ENCODE results near the gene SLC26A1.

Gene SLC26A1

DNA sequence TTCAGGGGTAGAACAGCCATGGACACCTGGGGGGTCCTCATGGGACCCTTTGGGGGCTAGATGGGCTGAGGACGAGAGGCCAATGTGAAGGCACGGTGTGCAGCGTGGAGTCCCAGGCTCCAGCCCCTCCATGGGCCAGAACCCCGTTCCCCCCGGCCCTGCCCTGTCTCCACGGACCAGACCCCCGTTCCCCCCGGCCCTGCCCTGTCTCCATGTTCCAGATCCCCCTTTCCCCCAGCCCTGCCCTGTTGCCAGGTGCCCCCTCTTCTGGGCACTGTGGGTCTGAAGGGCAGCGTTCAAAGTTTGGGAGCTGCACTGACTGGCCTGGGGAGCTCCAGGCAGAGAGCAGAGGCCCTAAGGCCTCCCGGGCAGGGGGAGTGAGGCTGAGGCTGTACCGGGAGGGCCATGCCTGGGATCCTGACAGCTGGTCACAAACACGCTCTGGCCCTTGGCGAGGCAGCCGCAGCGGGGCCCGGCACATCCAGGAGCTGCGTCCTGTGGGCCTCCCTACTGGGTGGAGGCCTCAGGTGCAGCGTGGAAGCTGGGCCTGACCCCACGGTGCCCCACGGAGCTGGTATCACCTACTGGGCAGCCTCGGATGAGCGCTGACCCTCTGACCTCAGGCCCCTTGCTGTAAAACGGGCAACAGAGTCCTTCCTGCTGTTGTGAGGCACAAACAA, 28.7 kb downstream of the SLC26A1 start:
- DNase-seq (ENCODE audit: low read depth) = no peak

DNA sequence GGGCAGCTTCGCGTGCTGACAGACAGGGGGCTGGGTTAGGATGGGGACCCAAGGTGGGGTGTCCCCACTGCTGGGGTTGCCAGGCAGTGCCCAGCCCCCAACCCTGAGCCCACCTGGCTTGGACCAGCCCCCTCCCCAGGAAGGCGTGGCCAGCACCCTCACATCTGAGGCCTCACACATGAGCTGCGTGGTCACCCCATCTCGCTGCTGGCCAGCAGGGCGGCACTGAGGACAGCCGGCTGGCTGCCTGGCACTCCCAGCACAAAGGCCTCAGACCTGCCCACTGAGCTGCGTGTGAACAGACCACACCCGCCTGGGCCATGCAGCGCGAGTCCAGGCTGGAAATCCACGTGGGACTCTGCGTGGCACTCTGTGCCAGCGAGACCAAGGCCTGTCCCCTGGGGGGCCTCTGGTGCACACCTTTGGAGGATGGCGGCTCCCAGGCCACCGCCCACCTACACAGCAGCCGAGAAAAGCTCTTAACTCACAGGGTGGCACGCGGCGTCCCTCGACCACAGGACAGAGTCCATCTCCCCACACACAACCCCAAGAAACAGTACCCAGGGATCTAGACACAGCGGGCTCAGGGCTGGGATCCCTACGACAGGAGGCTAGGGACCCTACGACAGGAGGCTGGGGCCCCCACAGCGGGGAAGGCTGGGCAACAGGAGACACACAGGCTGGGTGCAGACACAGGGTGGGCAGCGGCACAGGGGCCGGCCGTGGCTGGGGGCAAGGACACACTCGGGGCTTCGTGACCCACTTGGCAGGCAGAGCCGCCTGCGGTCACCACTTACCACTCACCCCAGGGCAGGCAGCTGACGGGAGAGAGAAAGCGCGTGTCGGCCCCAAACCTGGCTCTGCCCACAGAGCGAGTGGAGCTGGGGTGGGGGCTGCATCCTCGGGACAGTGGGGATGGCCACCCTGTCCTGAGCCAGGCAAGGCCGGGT, 29.7 kb downstream of the SLC26A1 start:
- DNase-seq (ENCODE audit: low read depth) = no peak

DNA sequence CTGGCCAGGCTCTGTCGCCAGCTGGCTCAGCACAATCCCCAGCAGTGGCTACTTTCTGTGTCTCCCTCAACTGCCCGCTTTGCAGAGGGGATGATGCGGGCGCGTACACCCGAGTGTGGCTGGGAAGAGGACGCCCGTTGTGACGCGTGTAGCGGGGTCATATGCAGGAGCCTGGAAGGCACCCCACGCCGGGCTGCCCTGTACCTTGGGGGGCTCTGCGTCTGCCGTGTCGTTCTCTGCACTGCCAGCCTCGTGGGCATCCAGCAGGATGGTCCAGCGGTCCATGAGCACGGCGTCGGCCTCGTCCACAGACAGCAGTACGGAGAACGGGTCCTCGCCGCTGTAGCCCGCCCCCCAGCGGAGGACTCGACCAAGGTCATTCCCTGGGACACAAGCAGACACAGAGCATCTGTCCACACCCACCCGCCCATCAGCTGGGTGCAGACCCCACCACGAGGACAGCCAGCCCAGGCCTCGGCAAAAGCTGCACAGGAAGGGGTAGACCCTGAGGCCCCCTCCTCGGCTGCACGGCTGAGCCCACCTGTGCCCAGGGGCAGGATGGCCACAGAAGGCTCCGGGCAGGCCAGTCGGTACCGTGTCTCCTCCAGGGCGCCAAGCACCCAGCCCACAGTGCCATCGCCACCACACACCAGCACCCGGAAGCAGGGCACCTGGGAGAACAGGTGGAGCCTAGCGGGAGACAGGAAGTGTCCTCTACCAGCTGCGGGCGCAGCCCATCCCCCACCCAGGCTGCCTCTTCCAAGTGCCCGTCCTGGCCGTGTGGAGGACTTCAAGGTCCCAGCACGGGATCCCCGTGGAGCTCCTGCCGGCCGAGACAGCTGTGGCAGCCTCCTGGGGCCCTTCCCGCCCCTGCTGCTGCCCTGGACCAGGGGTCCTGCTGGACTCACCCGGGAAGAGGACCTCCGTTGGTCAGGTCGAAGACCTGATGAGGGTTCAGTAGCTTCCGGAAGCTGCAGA, 30.7 kb downstream of the SLC26A1 start:
- DNase-seq (ENCODE audit: low read depth) = no peak

DNA sequence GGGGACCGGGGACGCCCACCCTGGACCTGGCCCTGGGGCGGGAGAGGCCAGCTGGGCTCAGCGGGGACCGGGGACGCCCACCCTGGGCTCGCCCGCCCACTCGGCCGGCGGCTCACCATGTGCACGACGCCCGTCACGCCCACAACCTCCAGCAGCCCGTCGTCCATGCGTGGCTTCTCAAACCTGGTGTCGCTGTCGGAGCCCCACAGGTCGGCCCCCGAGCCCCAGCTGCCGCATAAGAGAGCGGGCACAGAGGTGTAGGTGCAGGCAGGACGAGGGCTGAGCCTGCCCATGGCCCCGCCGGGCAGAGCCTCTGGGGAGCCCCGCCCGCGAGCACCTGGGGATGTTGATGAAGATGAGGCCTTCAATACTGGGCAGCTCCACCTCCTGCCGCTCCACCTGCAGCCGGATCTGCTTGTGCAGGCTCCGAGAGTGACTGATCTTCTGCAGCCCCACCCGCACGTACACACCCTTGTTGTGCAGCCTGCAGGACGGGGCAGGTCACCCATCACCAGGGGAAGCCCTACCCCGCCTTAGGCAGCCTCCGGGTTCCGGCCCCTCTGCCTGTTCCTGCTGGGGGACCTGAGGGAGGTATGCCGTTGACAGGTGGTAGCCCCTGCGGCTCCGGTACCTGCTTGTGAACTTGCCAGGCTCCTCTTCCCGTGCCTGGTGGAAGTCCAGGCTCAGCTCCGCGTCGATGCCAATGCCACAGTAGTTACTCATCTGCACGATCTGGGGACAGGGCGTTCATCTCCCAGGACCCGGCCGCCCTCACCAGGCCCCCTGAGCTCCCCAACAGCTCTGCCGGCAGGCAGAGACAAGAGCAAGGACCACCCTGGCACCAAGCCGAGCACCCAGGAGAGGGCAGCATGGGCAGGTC, 31.6 kb downstream of the SLC26A1 start:
- DNase-seq (ENCODE audit: low read depth) = no peak

DNA sequence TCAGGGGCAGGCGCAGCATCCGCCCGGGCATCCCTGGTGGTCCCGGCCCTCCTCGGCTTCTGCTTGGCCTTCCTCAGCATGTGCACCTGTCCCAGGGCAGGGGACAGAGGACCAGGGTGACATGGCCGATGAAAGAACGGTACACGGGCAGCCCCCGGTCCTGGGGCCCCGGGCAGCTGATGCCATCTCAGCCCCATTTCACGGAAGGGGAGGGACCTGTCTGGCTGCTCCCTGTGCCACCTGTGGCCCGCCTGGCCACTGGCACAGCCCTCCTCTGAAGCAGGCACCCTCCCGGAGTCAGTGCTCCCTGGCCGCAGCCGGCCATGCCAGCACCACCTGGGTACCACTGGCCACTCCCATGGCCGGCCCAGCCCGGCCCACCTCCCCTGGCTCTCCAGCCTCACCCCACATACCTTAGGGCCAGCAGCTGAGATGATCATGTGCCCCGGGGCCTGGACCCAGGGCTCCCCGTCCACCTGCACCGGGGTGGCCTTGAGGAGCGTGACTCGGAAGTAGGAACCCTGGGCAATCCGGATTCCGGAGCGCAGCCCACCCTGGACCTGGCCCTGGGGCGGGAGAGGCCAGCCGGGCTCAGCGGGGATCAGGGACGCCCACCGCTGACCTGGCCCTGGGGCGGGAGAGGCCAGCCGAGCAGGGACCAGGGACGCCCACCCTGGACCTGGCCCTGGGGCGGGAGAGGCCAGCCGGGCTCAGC, 32.4 kb downstream of the SLC26A1 start:
- no peak for DNase-seq (ENCODE audit: low read depth)

DNA sequence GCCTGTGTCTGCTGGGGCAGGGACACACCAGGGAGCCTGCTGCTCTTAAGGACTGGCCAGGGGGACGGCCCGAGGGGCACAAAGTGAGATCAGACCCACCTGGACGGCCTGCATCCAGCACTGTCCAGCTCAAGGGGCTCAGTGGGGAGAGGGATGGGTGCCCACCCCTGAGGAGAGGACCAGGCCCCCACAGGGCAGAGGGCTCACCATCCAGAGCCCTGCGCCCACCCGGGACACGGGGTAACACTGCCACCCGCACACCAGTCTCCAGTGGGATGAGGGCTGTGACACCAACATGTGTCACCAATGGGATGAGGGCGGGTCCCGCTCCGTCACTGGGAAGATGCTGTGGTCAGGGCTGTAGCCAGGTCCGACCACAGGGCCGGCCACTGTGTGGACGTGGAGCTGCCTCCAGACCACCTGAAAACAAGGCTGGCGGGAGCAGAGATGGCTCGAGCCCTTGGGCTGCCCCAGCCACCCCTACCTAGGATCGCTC, 33.0 kb downstream of the SLC26A1 start:
- DNase-seq (ENCODE audit: low read depth) = no peak

DNA sequence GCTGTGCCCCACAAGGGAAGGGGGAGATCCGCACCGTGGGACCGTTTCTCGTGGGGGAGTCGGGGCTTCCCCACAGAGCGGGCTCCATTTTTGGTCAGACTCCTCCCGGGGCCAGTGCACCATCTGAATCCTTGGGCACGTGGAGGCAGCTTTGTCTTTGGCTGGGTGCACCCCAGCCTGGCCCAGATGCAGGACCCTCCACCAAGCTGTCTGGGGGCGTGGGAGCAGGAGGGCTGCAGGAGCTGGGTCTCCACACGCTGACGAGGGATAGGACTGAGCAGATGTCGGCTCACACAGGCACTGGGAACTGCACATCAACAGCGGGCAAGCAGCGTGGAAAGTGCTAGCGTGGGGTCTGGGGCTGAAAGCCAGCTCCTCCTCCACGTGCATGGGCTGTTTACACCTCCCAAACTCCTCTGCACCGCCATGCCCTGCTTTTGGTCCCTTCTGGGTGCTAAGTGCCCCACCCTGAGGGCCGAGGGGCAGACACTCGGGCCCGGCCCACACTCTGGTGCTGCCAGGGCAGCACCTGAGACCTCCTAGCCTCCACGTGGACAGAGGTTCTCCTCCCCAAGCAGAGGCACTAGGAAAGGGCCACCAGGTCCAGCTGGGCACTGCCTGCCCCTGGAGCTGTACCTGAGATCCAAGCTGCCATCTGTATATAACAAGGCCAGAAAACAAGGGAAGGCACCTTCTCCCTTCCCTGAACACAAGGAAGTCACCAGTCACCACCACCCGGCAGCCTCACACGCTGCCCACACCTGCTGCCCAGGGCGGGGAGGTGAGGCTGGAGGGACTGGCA, 33.7 kb downstream of the SLC26A1 start:
- DNase-seq (ENCODE audit: low read depth) = no peak

DNA sequence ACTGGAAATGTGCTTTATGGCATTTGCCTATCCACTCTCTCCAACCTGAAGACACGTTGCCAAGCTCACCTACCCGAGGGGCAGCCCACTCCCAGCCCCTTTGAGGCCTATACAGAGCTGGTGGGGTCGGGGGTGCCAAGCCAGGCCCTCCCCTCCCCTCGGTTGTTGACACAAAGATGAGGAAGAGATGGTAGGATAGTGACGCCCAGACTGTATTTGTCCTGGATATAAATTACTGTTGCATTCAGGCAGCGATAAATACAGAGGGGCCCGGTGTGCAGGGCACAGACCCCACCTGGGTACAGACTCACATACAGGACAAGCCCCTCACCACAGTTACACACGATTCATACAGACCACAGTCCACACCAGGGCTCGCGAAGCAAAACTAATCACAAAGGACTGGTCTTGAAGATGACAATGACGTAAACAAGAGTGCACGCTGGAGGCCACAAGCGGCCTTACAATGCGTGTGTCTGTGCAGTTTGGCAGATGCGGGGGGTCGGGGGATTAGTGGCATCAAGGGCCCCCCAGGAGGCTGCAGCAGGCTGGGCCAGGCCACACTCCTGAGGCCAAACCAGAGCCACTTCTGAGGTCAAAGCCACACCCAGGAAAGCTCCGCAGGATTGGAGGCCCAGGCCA, 34.4 kb downstream of the SLC26A1 start:
- DNase-seq (ENCODE audit: low read depth) = no peak

DNA sequence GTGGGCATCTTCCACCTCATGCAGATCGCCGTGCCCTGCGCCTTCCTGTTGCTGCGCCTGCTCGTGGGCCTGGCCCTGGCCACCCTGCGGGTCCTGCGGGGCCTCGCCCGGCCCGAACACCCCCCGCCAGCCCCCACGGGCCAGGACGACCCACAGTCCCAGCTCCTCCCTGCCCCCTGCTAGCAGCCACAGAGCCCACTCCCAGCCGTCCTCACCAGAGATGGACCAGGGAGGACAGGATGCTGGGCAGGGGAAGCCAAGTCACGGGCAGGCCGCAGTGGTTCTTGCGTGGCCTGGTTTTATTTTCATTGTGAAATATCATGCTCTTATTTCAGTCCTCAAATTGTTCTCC, 34.9 kb downstream of the SLC26A1 start:
- DNase-seq (ENCODE audit: low read depth) = no peak

DNA sequence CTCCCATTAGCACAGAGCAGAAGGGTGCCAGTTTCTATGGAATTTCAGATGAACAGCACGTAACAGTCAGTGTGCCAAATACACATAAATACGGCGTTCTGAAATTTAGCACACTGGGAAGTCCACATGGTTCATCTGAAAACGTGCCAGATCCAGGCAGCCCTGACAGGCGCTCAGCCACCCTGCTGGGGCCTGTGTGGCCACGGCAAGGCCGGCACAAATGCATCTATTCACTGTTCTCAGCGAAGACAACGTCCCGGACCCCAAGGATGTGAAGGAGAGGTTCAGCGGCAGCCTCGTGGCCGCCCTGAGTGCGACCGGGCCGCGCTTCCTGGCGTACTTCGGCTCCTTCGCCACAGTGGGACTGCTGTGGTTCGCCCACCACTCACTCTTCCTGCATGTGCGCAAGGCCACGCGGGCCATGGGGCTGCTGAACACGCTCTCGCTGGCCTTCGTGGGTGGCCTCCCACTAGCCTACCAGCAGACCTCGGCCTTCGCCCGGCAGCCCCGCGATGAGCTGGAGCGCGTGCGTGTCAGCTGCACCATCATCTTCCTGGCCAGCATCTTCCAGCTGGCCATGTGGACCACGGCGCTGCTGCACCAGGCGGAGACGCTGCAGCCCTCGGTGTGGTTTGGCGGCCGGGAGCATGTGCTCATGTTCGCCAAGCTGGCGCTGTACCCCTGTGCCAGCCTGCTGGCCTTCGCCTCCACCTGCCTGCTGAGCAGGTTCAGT, 35.5 kb downstream of the SLC26A1 start:
- no peak for DNase-seq (ENCODE audit: low read depth)

DNA sequence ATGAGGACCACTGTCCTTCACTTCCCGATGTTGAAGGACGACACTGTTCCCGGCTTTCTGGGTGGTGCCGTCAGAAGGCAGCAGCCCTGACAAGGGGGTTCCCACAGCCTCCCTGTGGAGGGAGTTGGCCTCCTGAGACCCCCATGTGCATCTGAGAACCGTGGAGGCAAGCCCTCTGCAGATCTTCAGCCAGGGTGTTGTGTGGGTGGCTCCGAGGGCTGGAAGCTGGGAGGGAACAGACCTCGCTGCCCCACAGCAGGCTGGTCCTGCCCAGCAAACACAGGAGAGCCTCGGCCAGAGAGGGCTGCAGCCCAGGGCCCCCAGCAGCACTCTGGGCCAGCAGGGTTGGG, 36.0 kb downstream of the SLC26A1 start:
- DNase-seq (ENCODE audit: low read depth) = no peak

DNA sequence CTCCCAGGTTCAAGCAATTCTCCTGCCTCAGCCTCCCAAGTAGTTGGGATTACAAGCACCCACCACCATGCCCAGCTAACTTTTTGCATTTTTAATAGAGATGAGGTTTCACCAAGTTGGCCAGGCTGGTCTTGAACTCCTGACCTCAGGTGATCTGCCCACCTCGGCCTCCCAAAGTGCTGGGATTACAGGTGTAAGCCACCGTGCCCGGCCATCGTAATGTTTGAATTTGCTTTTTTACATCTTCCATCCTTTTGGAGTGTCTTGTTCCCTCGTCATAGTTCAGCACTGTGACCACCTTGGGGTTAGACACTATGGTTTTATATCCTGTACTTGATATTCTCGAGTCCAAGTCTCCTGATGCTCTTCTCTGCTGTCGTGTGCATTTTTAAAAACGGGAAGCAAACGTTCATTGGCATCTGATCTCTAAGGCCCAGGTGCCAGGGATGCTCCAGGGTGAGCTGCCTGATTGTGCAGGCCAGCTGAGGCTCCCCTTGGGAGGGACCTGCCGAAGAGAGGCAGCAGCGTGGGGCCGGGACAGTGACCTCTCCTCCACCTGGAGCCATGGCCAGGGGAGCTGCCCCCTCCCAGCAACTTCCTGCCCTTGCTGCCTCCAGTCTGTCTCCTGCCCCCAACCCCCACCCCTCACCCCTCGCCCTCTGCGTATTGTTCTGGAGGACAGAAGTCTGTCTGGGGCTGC, 36.5 kb downstream of the SLC26A1 start:
- DNase-seq (ENCODE audit: low read depth) = no peak

DNA sequence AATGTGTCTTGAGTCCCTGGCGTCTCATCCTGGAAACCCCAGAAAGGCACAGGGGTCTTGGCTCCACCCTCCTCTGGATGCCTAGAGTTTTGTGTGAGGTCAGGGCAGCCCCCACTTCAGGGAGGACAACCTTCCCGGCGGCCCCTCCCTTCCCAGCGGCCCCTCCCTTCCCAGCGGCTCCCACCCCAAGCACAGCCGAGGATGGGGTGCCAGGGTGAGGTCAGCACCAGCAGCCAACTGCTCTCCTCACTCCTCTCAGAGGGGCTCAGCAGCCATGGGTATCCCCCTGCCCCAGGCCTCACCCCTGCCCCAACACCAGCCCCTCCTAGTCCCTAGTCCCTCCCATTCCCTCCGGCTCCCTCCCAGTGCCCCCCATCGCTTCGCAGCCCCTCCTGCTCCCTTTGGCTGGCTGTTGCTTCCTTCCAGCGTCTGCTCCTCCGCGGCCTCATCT, 37.2 kb downstream of the SLC26A1 start:
- no peak for DNase-seq (ENCODE audit: low read depth)

DNA sequence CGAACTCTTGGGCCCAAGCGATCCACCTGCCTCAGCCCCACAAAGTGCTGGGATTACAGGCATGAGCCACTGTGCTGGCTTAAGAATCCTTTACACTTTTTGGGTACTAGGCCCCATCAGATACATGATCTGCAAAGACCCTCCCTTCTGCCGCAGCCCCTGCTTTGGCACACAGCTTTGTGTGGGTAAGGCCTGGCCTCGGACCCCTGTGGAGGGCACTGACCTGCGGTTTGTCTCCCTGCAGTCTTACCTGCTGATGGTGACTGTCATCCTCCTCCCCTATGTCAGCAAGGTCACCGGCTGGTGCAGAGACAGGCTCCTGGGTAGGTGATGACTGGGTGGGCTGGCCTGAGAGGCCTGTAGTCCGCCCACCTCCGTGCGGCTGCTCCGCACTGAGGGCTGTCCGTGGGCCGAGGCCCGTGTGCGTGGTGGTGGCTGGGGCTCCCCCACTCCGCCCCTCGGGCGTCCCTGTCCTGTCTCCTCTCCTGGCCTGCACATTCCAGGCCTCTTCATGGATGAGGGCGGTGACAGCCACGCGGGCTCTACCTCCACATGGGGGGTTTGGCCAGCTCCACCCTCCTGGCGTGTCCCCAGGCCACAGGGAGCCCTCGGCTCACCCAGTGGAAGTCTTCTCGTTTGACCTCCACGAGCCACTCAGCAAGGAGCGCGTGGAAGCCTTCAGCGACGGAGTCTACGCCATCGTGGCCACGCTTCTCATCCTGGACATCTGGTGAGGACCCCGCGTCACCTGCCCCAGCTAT, 37.9 kb downstream of the SLC26A1 start:
- DNase-seq (ENCODE audit: low read depth) = no peak

DNA sequence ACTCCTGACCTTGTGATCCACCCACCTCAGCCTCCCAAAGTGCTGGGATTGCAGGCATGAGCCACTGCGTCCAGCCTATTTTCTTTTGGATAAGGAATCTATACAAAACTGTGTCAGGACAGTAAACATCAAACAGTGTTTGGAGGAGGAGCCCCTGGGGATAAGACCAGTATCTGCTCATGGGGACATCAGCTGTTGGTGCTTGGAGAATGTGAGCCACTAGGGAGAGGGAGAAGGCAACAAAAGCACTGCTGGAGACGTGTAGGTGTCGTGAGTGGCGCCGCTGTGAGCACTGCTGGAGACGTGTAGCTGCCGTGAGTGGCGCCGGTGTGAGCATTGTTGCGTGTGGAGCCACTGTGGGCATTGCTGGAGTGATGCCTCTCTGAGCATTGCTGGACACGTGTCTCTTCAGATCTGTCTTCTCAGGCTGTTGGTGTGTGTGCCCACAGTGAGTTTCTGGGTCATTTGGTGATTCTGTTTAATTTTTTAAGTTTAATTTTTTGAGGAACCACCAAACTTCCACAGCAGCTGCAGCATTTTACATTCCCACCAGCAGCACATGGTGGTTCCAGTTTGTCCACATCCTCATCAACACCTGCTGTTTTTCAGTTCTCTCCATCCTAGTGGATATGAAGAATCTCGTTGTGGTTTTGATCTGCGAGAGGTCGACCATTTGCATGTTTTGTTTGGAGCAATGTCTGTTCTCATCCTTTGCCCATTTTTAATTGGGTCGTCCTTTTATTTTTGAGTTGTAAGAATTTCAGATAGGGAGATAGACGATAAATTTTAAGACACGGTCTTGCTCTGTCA, 38.8 kb downstream of the SLC26A1 start:
- no peak for DNase-seq (ENCODE audit: low read depth)

DNA sequence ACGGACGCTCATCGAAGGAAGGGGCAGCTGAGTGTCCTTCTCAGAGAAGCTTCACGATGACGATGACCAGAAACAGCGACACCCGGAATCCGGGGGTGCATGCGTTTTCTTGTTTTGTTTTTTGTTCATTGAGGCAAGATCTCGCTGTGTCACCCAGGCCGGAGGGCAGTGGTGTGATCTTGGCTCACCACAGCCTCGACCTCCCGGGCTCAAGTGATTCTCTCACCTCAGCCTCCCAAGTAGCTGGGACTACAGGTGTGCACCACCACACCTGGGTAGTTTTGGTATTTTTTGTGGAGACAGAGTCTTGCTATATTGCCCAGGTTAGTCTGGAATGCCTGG, 39.7 kb downstream of the SLC26A1 start:
- no peak for DNase-seq (ENCODE audit: low read depth)

Measured in CMK (cell line).